Calu3 (cell line): ENCODE results near the gene SUMF1. TPM values are rescaled to one million over a fixed set of nuclear protein-coding genes. Genes with fewer than 3 reads are reported as not detected.

Experiments used
- BruUV-seq: library from RNA; stranded (reverse); fragments of 400-500 nt; replicated peaks from 2 replicates; lab custom pipeline; 2021; lab: Mats Ljungman, UMichigan
- CTCF ChIA-PET: fragments of 300-600 bp; sonication (Branson Sonifier 250); formaldehyde crosslinking; loops from one replicate; lab custom pipeline; 2022; ENCODE audit warnings: antibody characterized with exemption; lab: Charles Lee
- DNase-seq: peaks from one replicate; pipeline ENCODE4 v3.0.0; 2022
- H3K27ac Mint-ChIP-seq: one replicate; pipeline ENCODE4 v1.8.0; 2022; ENCODE audit warnings: mixed read lengths; ENCODE audit not compliant: unreplicated experiment
- H3K27me3 Mint-ChIP-seq: one replicate; pipeline ENCODE4 v1.8.0; 2022; ENCODE audit warnings: mixed read lengths; ENCODE audit not compliant: unreplicated experiment
- H3K36me3 Mint-ChIP-seq: one replicate; pipeline ENCODE4 v1.8.0; 2022; ENCODE audit warnings: mild to moderate bottlenecking, moderate library complexity, mixed read lengths; ENCODE audit not compliant: insufficient read depth, unreplicated experiment
- H3K4me1 Mint-ChIP-seq: one replicate; pipeline ENCODE4 v1.8.0; 2022; ENCODE audit warnings: mild to moderate bottlenecking, low read depth, mixed read lengths; ENCODE audit not compliant: unreplicated experiment
- H3K4me3 Mint-ChIP-seq: one replicate; pipeline ENCODE4 v1.8.0; 2022; ENCODE audit warnings: mild to moderate bottlenecking, low read depth, moderate library complexity, mixed read lengths; ENCODE audit not compliant: unreplicated experiment
- H3K9me3 Mint-ChIP-seq: one replicate; pipeline ENCODE4 v1.8.0; 2022; ENCODE audit warnings: low read depth, mixed read lengths; ENCODE audit not compliant: unreplicated experiment
- CTCF ChIP-seq: fragments of 200-600 bp; IDR thresholded peaks from one replicate; pipeline ENCODE4 v1.8.0; 2022; ENCODE audit warnings: antibody characterized with exemption; ENCODE audit not compliant: unreplicated experiment
- intact Hi-C: fragments of 100-400 bp; cut with micrococcal nuclease; formaldehyde crosslinking; loops from one replicate; pipeline ENCODE4 v1.10.0; 2022; ENCODE audit not compliant: unreplicated experiment
- total RNA-seq: library from RNA; stranded (reverse); gene quantifications from 2 replicates; pipeline ENCODE4 v1.2.3, GENCODE V29; 2022

The SUMF1 gene
- total RNA-seq, 1 experiment from 2014 or later: 31.8 TPM

DNA sequence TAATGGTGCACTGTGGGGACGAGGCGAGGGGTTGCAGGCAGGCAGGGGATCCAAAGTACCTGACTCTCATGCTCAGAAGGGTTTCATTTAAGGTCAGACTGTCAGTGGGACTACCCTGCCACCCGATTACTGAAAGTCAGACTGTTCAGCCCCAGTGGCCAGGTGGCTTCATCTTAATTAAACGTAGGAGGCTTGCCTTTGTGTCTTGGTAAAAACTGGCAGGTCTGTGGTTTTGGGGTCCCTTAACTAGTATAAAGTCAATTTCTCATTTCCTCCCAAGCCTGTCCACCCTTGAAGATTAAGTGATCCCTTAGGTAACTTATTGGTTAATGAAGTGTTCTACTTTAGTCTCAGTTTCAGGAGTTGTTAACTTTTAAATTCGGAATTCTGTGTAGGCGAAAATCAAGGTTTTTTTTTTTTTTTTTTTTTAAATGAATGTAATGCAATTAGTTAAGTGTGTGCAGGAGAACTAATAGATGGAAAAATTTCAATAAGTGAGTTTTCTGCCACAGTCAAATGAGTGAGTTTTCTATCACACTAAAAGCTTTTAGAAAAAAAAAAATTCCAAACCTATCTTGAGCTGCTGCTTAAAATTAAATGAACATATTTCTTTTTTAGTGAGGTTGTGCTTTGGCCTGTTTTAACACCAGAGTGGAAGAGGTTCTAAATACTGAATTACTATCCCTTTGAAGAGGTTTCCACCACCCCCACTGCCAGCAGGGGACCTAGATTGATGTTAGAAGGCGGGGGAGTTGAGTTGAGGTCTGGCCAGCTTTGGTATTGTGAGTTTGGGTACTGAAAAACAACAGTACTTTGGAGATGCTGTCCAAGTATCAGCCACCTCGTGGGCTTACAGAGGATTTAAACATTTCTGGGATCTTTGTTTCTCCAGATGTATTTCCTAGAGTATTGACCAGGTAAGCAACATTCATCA is 41.2 kb upstream of the SUMF1 start:
- Mint-ChIP-seq H3K36me3 (no peaks in the 10 kb centered on the region), H3K4me1 (peaks cover 13% of the 10 kb centered on the region), H3K9me3 (no peaks in the 10 kb centered on the region), H3K4me3 (no peak overlapping the region), H3K27ac (no peak overlapping the region), H3K27me3 (no peaks in the 10 kb centered on the region)
- CTCF ChIA-PET: interaction anchor here (0.7 kb wide), 1 partner anchor 15 kb away, joined by 4 read pairs; no protein-coding TSS in a partner anchor
- no peak for TF ChIP-seq CTCF
- BruUV-seq: no TSS peak
- no peak for DNase-seq
- intact Hi-C loops: no loop called here

DNA sequence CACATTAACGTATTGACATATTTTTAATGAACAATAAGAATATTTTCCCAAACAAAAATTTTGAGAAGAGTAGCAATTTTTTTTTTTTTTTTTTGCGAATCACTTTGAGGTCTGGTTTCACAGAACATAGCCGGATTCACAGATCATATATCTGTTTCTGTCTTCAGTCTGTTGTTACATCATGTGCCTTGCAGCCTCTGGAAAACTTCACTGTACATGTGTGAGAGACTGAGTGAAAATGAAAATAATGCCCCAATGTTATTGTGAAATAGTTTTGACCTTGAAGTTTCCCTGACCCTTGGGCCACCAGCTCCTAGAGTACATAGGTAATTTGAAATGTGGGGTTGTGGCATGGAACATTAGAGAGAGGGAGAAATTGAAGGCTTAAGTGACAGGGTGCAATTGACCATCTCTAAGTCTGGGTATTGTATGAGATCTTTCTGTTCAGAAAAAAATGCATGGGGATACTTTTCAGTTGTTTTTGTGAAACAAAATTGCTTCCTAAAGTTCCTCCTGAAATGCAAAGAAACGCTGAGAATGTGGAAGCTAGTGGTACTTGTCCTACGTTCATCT is 40.0 kb upstream of the SUMF1 start:
- no peaks in the 10 kb centered on the region for H3K9me3 Mint-ChIP-seq
- no peak overlapping the region for H3K27ac Mint-ChIP-seq
- intact Hi-C loops: no loop called here
- H3K36me3 Mint-ChIP-seq: no peaks in the 10 kb centered on the region
- no peak overlapping the region for H3K4me3 Mint-ChIP-seq
- H3K4me1 Mint-ChIP-seq: peaks cover 13% of the 10 kb centered on the region
- no TSS peak for BruUV-seq
- DNase-seq: no peak
- no peak for TF ChIP-seq CTCF
- CTCF ChIA-PET: interaction anchor here (0.6 kb wide), 1 partner anchor 1910 kb away, joined by 4 read pairs; no protein-coding TSS in a partner anchor
- no peaks in the 10 kb centered on the region for H3K27me3 Mint-ChIP-seq

GRCh38 chr3:4506559-4507023 is 39.5 kb upstream of the SUMF1 start:
- no peak overlapping the region for H3K4me3 Mint-ChIP-seq
- H3K4me1 Mint-ChIP-seq: peaks cover 13% of the 10 kb centered on the region
- no peaks in the 10 kb centered on the region for H3K27me3 Mint-ChIP-seq
- CTCF ChIA-PET: no interaction called here
- no peak overlapping the region for H3K27ac Mint-ChIP-seq
- no peaks in the 10 kb centered on the region for H3K9me3 Mint-ChIP-seq
- no TSS peak for BruUV-seq
- no peaks in the 10 kb centered on the region for H3K36me3 Mint-ChIP-seq
- TF ChIP-seq CTCF: no peak
- no peak for DNase-seq
- intact Hi-C loops: no loop called here

DNA sequence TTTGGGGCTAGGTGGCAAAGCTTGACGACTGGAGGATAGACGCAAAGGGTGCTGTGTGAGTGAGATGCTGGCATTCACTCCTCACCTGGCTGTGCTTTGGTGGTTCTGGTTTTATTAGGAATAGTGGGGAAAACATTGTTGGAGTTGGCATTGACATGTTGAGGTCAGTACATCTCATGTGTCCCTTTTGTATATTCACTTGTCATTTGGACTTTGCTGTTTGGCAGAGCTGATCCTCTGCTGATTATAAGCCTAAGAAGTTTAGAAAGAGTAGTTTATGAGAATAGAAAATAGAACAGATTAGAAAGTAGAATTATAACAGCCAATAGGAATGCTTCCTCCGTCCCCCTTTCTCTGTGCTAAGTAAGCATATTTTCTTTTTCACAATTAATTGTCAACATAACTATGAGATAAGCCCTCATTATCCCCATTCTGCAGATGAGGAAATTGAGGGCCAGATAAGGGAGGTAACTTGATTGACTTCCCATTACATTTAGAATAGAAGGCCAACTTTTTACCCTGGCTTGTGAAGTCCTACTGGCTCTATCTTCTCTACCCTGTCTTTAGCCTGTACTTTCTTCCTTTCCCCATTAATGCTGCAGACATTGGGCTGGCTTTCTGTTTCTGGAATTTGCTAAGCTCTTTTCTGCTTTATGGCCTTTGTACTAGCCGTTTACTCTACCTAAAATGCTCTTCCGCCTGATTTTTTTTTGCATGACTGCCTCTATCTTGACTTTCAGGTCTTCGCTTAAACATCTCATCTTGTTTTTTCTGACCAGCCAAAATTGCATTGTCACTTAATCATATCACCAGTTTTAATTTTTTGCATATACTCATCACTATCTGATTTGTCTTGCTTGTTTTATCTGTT is 38.9 kb upstream of the SUMF1 start:
- no peak overlapping the region for H3K4me3 Mint-ChIP-seq
- CTCF ChIA-PET: no interaction called here
- no TSS peak for BruUV-seq
- TF ChIP-seq CTCF: no peak
- H3K27me3 Mint-ChIP-seq: no peaks in the 10 kb centered on the region
- H3K27ac Mint-ChIP-seq: no peak overlapping the region
- intact Hi-C loops: no loop called here
- no peaks in the 10 kb centered on the region for H3K9me3 Mint-ChIP-seq
- no peak for DNase-seq
- H3K4me1 Mint-ChIP-seq: peaks cover 13% of the 10 kb centered on the region
- H3K36me3 Mint-ChIP-seq: no peaks in the 10 kb centered on the region
